Calu3 (cell line): ENCODE results near the gene G6PC1. TPM values are rescaled to one million over a fixed set of nuclear protein-coding genes. Genes with fewer than 3 reads are reported as not detected.
"Not testable (repeated sequence)": the region's sequence is repeated elsewhere in the genome, so short reads cannot be mapped to it uniquely, and the experiment has no call there.

Source experiments
- BruUV-seq: library from RNA; stranded (reverse); fragments of 400-500 nt; replicated peaks from 2 replicates; lab custom pipeline; 2021; lab: Mats Ljungman, UMichigan
- CTCF ChIA-PET: fragments of 300-600 bp; sonication (Branson Sonifier 250); formaldehyde crosslinking; loops from one replicate; lab custom pipeline; 2022; ENCODE audit warnings: antibody characterized with exemption; lab: Charles Lee
- DNase-seq: peaks from one replicate; pipeline ENCODE4 v3.0.0; 2022
- H3K27ac Mint-ChIP-seq: one replicate; pipeline ENCODE4 v1.8.0; 2022; ENCODE audit warnings: mixed read lengths; ENCODE audit not compliant: unreplicated experiment
- H3K27me3 Mint-ChIP-seq: one replicate; pipeline ENCODE4 v1.8.0; 2022; ENCODE audit warnings: mixed read lengths; ENCODE audit not compliant: unreplicated experiment
- H3K36me3 Mint-ChIP-seq: one replicate; pipeline ENCODE4 v1.8.0; 2022; ENCODE audit warnings: mild to moderate bottlenecking, moderate library complexity, mixed read lengths; ENCODE audit not compliant: insufficient read depth, unreplicated experiment
- H3K4me1 Mint-ChIP-seq: one replicate; pipeline ENCODE4 v1.8.0; 2022; ENCODE audit warnings: mild to moderate bottlenecking, low read depth, mixed read lengths; ENCODE audit not compliant: unreplicated experiment
- H3K4me3 Mint-ChIP-seq: one replicate; pipeline ENCODE4 v1.8.0; 2022; ENCODE audit warnings: mild to moderate bottlenecking, low read depth, moderate library complexity, mixed read lengths; ENCODE audit not compliant: unreplicated experiment
- H3K9me3 Mint-ChIP-seq: one replicate; pipeline ENCODE4 v1.8.0; 2022; ENCODE audit warnings: low read depth, mixed read lengths; ENCODE audit not compliant: unreplicated experiment
- intact Hi-C: fragments of 100-400 bp; cut with micrococcal nuclease; formaldehyde crosslinking; loops from one replicate; pipeline ENCODE4 v1.10.0; 2022; ENCODE audit not compliant: unreplicated experiment
- total RNA-seq: library from RNA; stranded (reverse); gene quantifications from 2 replicates; pipeline ENCODE4 v1.2.3, GENCODE V29; 2022
- TF ChIP-seq, protein P1 (sequence below): fragments of 200-600 bp; IDR thresholded peaks from one replicate; pipeline ENCODE4 v1.8.0; 2022; ENCODE audit warnings: antibody characterized with exemption; ENCODE audit not compliant: unreplicated experiment

Gene G6PC1
- total RNA-seq, 1 experiment from 2014 or later: not detected

DNA sequence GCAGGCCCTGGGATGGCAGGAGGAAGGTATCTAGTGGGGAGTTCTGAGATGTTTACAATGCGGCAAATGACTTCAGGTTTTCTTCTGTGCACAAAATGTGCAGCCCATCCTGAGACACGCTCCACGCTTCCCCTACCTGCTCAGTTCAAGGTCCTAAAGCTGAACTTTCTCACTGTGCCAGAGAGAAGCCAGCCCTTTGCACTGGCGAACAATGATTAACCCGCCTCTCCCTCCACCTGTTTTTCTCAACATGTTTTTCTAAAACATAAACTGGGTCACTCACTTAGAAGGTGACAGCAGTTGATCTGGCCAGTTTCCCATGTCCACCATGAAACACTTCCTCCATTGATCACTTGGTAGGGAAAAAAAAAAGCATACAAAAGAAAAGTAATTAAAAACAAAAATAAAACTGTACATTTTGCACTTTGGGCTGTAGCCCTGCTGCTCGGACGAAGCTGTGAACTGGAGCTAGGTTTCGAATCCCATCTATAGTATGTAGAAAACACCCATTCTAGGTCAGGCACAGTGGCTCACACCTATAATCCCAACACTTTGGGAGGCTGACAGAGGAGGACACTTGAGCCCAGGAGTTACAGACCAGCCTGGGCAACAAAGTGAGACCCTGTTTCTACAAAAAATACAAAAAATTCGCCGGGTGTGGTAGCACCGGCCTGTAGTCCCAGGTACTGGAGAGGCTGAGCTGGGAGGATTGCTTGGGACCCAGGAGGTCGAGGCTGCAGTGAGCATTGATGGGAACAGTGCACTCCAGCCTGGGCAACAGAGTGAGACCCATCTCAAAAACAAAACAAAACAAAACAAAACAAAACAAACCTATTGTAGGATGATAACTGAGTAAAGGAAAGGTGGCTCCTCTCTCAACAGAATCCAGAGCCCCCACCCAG lies 6.1 kb upstream of the G6PC1 start:
- peak; percentile 58 for DNase-seq
- BruUV-seq: no TSS peak
- no peaks in the 10 kb centered on the region for H3K36me3 Mint-ChIP-seq
- no peaks in the 10 kb centered on the region for H3K27me3 Mint-ChIP-seq
- intact Hi-C loops: loop anchor here (5.0 kb wide), 1 partner anchor 37 kb away; no protein-coding TSS in a partner anchor
- TF ChIP-seq, protein P1, sequence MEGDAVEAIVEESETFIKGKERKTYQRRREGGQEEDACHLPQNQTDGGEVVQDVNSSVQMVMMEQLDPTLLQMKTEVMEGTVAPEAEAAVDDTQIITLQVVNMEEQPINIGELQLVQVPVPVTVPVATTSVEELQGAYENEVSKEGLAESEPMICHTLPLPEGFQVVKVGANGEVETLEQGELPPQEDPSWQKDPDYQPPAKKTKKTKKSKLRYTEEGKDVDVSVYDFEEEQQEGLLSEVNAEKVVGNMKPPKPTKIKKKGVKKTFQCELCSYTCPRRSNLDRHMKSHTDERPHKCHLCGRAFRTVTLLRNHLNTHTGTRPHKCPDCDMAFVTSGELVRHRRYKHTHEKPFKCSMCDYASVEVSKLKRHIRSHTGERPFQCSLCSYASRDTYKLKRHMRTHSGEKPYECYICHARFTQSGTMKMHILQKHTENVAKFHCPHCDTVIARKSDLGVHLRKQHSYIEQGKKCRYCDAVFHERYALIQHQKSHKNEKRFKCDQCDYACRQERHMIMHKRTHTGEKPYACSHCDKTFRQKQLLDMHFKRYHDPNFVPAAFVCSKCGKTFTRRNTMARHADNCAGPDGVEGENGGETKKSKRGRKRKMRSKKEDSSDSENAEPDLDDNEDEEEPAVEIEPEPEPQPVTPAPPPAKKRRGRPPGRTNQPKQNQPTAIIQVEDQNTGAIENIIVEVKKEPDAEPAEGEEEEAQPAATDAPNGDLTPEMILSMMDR: no peak
- H3K4me1 Mint-ChIP-seq: peaks cover 23% of the 10 kb centered on the region
- CTCF ChIA-PET: interaction anchor here (0.9 to 1.9 kb wide), 4 partner anchors 13 to 47 kb away, joined by 3 to 7 read pairs (median 4); no protein-coding TSS in a partner anchor
- no peaks in the 10 kb centered on the region for H3K9me3 Mint-ChIP-seq
- peak overlapping the region; percentile 2 for H3K4me3 Mint-ChIP-seq
- peak overlapping the region; percentile 13 for H3K27ac Mint-ChIP-seq

DNA sequence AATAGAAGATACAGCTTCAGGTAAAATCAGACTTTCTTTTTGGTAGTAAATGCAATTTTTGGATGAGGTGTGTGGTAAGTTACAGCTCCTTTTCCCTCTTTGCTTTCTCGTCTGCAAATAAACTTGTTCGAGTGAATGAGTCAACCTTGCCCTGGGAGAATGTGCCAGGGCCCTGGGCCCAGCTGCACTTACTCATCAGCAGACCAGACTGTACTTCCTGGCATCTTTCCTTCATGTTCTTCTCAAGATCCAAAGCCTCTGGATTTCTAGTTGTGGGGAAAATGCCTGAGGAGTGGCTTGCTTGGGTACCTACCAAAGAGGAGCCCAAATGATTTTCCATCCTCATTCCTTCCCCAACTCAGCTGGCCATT lies 5.4 kb upstream of the G6PC1 start:
- no peak overlapping the region for H3K27ac Mint-ChIP-seq
- BruUV-seq: no TSS peak
- peak; percentile 70 for DNase-seq
- intact Hi-C loops: loop anchor here (5.0 kb wide), 1 partner anchor 38 kb away; no protein-coding TSS in a partner anchor
- no peaks in the 10 kb centered on the region for H3K9me3 Mint-ChIP-seq
- H3K4me1 Mint-ChIP-seq: peaks cover 23% of the 10 kb centered on the region
- no peaks in the 10 kb centered on the region for H3K36me3 Mint-ChIP-seq
- TF ChIP-seq, protein P1: no peak
- CTCF ChIA-PET: interaction anchor here (0.9 to 1.9 kb wide), 4 partner anchors 14 to 48 kb away, joined by 3 to 7 read pairs (median 4); no protein-coding TSS in a partner anchor
- peak overlapping the region; percentile 2 for H3K4me3 Mint-ChIP-seq
- H3K27me3 Mint-ChIP-seq: no peaks in the 10 kb centered on the region

DNA sequence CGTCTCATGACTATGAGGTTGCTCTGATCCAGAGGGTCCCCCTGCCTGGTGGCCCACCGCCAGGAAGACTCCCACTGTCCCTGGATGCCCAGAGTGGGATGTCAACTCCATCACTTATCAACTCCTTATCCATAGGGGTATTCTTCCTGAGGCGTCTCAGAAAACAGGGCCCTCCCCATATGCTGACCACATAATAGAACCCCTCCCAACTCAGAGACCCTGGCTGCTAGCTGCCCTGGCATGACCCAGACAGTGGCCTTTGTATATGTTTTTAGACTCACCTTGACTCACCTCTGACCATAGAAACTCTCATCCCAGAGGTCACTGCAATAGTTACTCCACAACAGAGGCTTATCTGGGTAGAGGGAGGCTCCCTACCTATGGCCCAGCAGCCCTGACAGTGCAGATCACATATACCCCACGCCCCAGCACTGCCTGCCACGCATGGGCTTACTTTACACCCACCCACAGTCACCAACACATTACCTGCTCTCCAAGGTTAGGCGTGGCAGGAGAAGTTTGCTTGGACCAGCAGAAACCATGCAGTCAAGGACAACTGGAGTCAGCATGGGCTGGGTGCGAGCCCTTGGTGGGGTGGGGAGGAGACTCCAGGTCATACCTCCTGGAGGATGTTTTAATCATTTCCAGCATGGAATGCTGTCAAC lies 2.3 kb upstream of the G6PC1 start:
- Mint-ChIP-seq H3K4me3 (no peak overlapping the region), H3K36me3 (no peaks in the 10 kb centered on the region), H3K9me3 (no peaks in the 10 kb centered on the region), H3K4me1 (peaks cover 23% of the 10 kb centered on the region), H3K27ac (no peak overlapping the region), H3K27me3 (peaks cover 25% of the 10 kb centered on the region)
- TF ChIP-seq, protein P1: no peak
- intact Hi-C loops: loop anchor here (5.0 kb wide), 1 partner anchor 41 kb away; no protein-coding TSS in a partner anchor
- BruUV-seq: no TSS peak
- CTCF ChIA-PET: no interaction called here
- DNase-seq: no peak

DNA sequence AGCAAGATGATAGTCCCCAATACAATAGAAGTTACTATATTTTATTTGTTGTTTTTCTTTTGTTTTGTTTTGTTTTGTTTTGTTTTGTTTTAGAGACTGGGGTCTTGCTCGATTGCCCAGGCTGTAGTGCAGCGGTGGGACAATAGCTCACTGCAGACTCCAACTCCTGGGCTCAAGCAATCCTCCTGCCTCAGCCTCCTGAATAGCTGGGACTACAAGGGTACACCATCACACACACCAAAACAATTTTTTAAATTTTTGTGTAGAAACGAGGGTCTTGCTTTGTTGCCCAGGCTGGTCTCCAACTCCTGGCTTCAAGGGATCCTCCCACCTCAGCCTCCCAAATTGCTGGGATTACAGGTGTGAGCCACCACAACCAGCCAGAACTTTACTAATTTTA lies 618 bp upstream of the G6PC1 start:
- not testable (repeated sequence) for H3K4me1 Mint-ChIP-seq

More for the DNA sequence above, 618 bp upstream of the G6PC1 start:
- H3K9me3 Mint-ChIP-seq, BruUV-seq, H3K36me3 Mint-ChIP-seq, H3K27ac Mint-ChIP-seq, H3K4me3 Mint-ChIP-seq, DNase-seq: not testable (repeated sequence)
- CTCF ChIA-PET: interaction anchor here (1.0 kb wide), 1 partner anchor 13 kb away, joined by 3 read pairs; no protein-coding TSS in a partner anchor
- intact Hi-C loops: loop anchor here (5.0 kb wide), 1 partner anchor 43 kb away; no protein-coding TSS in a partner anchor
- H3K27me3 Mint-ChIP-seq: peaks cover 36% of the 10 kb centered on the region
